Heart right ventricle (tissue), 16 donors: Measurements from ENCODE around the gene ACTL10. TPM values are rescaled to one million over a fixed set of nuclear protein-coding genes. Genes with fewer than 3 reads are reported as not detected.
A peak's percentile ranks its signal among the peaks of the same experiment; 100 is the strongest.

Experiments
- ATAC-seq, 8 donors: fragments of 200-7000 bp; cut with Tn5 transposase; one replicate each; pipeline ENCODE4 v1.9.1; 2020; ENCODE audit warnings: mild to moderate bottlenecking in 8 of 8, moderate library complexity in 8 of 8, moderate number of reproducible peaks in 1 of 8
- DNase-seq, 2 donors: peaks; one replicate each; pipeline ENCODE4 v3.0.0-alpha.2; 2020
- H3K27ac ChIP-seq, 10 donors: fragments of 200-600 bp; sonication (generic) in 2 of 10; one replicate each; pipeline versions ENCODE4 v1.5.0 to v1.8.0; 2020 to 2022; ENCODE audit warnings: mild to moderate bottlenecking in 3 of 10
- H3K27me3 ChIP-seq, 7 donors: fragments of 200-600 bp; one replicate each; pipeline ENCODE4 v1.8.0; 2021 to 2022; ENCODE audit warnings: mild to moderate bottlenecking in 2 of 7
- H3K36me3 ChIP-seq, 9 donors: fragments of 200-600 bp; sonication (generic) in 1 of 9; one replicate each; pipeline versions ENCODE4 v1.5.0 to v1.8.0; 2020 to 2022; ENCODE audit warnings: mild to moderate bottlenecking in 2 of 9
- H3K4me1 ChIP-seq, 9 donors: fragments of 200-600 bp; sonication (generic) in 1 of 9; one replicate each; pipeline versions ENCODE4 v1.5.0 to v1.8.0; 2020 to 2022; ENCODE audit warnings: mild to moderate bottlenecking in 4 of 9
- H3K4me3 ChIP-seq, 10 donors: fragments of 200-600 bp; sonication (generic) in 2 of 10; one replicate each; pipeline versions ENCODE4 v1.5.0 to v1.8.0; 2020 to 2022; ENCODE audit warnings: mild to moderate bottlenecking in 7 of 10, moderate library complexity in 2 of 10
- H3K9me3 ChIP-seq, 11 donors: fragments of 200-600 bp in 10 of 11; sonication (generic) in 2 of 11; one replicate each; pipeline versions ENCODE4 v1.5.0 to v1.8.0; 2013 to 2022; ENCODE audit warnings: mild to moderate bottlenecking in 2 of 11, control low read depth in 1 of 11, moderate library complexity in 1 of 11
- WGBS, 2 donors: extraction: QIAGEN DNeasy Blood & Tissue Kit; methylation state at CpG; one replicate each; pipeline ENCODE4 v1.1.7; 2013; ENCODE audit warnings: inconsistent platforms in 1 of 2; 5-methylcytosine and 5-hydroxymethylcytosine counted together
- intact Hi-C, 10 donors: fragments of 100-400 bp; cut with DNase I; formaldehyde crosslinking; loops; one replicate each; pipeline versions ENCODE4 v1.11.1 to v1.14.2; 2022
- polyA plus RNA-seq, 2 donors: library from polyadenylated mRNA; stranded (reverse); fragments of 200-250 nt; gene quantifications; one replicate each; pipeline ENCODE4 v1.2.3, GENCODE V29; 2013
- total RNA-seq, 10 donors: library from RNA; stranded (reverse); fragmentation: NEBNext Ultra II Directional in 3 of 10; extraction: Animal tissue kit (Norgen Biotek cat#: 25700) in 3 of 10; gene quantifications; one replicate each; pipeline versions ENCODE4 v1.2.1 to v1.2.4, GENCODE V29; 2021 to 2023
- TF ChIP-seq, protein P1 (sequence below), 9 donors: fragments of 200-600 bp; sonication (generic) in 2 of 9; IDR thresholded peaks; one replicate each; pipeline versions ENCODE4 v1.5.0 to v1.8.0; 2021 to 2022; ENCODE audit warnings: antibody characterized with exemption in 9 of 9, mild to moderate bottlenecking in 5 of 9, moderate library complexity in 1 of 9
- donor health status: Arrhythmogenic right ventricular cardiomyopathy.
- donor health status: ischemic (EF 13 %, LVEDD 7.1; RV severe dilation, severe dysfunction).
- donor health status: healthy with polysubstance abuse.
- donor health status: DM: no; HTN: yes; CAD: no.
- donor health status: DM: no; HTN: no; CAD: no.
- donor health status: ischemic (EF 25% LVEDD 6.9; RV normal size, moderate dysfunction).
- donor health status: ischemic (EF 25% LVEDD 5.7; RV mildly dilated, moderate dysfunction).
- donor health status: healthy.
- donor health status: DM: yes; HTN: yes; CAD: no.
- donor health status: Ischemic cardiomyopathy.
- donor health status: ischemic (EF 35%, LVEDD 5.7; RV mildly dilated, moderate dysfunction).
- donor health status: nonischemic (EF 11% LVEDD 7.7; RV severe dilation, severe dysfunction).
- donor health status: DM: yes; HTN: yes; CAD: no.
- donor health status: PGD.
- donor health status: ischemic (EF 29% LVEDD 5.4; RV normal size, mild dysfunction).
- donor health status: nonischemic (EF 23%, LVEDD 6.1; RV moderate dilation, normal function).

The ACTL10 gene
- total and polyA plus RNA-seq, 12 donors, result 0.11 to 1.2 (median 0.30) TPM; not detected in 4

DNA sequence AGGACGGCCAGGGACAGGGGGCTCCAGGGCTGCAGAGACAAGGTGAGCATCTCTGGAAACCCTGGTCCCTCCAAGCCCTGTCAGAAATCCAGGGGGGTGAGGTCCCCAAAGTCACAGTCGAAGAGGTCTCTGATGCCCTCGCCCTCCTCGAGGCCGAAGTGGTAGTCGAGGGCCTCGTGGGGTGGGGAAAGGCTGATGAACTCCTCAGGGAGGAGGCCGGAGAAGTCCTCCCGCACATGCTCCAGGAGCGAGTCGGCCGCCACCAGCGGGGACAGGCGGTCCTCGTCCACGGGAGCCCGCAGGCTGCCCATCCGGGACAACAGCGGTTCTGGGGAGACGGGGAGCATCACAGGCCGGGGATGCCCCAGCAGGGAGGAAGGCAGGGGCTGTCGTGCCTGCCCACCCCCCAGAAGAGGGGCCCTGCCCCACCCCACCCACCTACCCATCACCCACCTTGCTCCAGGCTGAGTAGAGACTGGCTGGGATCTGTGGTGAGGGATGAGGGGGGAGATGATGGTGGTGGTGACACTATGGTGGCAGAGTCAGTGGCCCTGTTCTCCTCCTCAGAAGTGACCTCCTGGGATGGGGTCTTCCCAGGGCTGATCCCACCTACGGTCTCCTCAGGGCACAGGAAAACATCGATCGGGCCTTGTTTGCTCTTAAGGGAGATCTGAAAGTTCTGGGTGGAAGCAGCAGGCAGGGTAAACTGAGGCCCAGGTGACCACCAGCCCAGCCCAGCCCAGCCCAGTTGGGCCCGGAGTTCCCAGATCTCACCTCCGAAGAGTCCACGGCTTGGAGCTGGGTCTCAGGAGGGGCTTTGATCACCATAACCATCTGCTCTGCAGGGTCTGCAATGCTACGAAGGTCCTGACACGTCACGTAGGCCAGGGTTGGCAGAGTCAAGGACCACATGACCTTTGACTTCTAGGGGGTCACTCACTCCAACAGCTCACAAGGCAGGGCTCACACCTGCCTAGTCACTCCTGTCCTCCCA is 10.2 kb downstream of the ACTL10 start:
- intact Hi-C loops, result loop anchor here in 1 of 10 donors (5.0 kb wide), 1 partner anchor 55 kb away; the partner anchor contains the start of gene ZNF341
- Histone ChIP-seq H3K27me3 (no peaks in the 10 kb centered on the region), H3K9me3 (no peaks in the 10 kb centered on the region), H3K36me3 (peaks cover 0 to 5% (median 0%) of the 10 kb centered on the region in 9 donors), H3K4me3 (no peak overlapping the region), H3K4me1 (peaks cover 9 to 41% (median 27%) of the 10 kb centered on the region in 9 donors), H3K27ac (no peak overlapping the region)
- 96% methylated on average over 31 of the region's 31 CpGs for WGBS, 2 donors
- DNase-seq, result no peak
- TF ChIP-seq, protein P1, sequence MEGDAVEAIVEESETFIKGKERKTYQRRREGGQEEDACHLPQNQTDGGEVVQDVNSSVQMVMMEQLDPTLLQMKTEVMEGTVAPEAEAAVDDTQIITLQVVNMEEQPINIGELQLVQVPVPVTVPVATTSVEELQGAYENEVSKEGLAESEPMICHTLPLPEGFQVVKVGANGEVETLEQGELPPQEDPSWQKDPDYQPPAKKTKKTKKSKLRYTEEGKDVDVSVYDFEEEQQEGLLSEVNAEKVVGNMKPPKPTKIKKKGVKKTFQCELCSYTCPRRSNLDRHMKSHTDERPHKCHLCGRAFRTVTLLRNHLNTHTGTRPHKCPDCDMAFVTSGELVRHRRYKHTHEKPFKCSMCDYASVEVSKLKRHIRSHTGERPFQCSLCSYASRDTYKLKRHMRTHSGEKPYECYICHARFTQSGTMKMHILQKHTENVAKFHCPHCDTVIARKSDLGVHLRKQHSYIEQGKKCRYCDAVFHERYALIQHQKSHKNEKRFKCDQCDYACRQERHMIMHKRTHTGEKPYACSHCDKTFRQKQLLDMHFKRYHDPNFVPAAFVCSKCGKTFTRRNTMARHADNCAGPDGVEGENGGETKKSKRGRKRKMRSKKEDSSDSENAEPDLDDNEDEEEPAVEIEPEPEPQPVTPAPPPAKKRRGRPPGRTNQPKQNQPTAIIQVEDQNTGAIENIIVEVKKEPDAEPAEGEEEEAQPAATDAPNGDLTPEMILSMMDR (IDR thresholded peaks at IDR 0.05), result no peak
- ATAC-seq, result no peak

DNA sequence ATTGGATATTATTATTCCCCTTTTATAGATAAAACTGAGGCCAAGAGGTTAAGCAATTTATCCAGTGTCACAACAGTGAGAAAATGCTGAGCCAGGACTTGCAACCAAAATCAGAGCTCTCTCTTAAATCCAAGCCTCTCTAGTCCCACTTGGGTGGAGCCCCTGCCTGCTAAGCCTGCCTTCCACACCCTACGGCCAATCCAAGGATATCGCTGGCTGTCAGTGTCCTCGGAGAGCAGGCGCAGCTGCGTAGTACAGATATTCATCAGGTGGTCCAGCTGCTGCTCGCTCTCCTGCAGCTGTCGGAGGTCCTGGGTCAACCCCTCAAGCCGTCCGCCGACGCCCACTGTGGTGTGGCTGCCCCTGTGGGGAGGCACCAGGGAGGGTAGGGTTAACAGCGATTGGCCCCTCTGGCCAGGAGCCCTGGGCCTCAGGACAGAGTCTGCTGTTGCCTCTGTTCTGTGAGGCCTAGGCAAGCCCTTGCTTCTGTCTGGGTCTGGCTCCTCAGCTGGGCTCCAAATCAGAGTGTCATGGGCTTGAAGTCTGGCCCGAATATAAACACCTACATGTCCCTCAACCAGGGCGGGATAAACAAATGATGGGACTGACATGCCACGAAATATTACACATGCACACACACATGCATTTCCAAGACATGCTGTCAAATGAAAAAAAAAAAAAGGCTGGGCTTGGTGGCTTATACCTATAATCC is 11.4 kb downstream of the ACTL10 start:
- peak overlapping the region in 2 of 10 donors; percentile 28 to 45 for H3K27ac ChIP-seq
- peak in 1 of 2 donors; percentile 64 for DNase-seq
- 77 to 78% methylated on average over 15 of the region's 15 CpGs for WGBS, 2 donors
- intact Hi-C loops, result loop anchor here in 1 of 10 donors (5.0 kb wide), 1 partner anchor 54 kb away; the partner anchor contains the start of gene ZNF341
- no peaks in the 10 kb centered on the region for H3K27me3 ChIP-seq
- TF ChIP-seq, protein P1 (IDR thresholded peaks at IDR 0.05), result no peak
- H3K4me3 ChIP-seq, result no peak overlapping the region
- ATAC-seq, result peak in 6 of 8 donors; percentile 15 to 39 (median 34)
- no peaks in the 10 kb centered on the region for H3K9me3 ChIP-seq
- peaks cover 4 to 29% (median 17%) of the 10 kb centered on the region in 9 donors for H3K4me1 ChIP-seq
- H3K36me3 ChIP-seq, result peaks cover 0 to 5% (median 0%) of the 10 kb centered on the region in 9 donors

DNA sequence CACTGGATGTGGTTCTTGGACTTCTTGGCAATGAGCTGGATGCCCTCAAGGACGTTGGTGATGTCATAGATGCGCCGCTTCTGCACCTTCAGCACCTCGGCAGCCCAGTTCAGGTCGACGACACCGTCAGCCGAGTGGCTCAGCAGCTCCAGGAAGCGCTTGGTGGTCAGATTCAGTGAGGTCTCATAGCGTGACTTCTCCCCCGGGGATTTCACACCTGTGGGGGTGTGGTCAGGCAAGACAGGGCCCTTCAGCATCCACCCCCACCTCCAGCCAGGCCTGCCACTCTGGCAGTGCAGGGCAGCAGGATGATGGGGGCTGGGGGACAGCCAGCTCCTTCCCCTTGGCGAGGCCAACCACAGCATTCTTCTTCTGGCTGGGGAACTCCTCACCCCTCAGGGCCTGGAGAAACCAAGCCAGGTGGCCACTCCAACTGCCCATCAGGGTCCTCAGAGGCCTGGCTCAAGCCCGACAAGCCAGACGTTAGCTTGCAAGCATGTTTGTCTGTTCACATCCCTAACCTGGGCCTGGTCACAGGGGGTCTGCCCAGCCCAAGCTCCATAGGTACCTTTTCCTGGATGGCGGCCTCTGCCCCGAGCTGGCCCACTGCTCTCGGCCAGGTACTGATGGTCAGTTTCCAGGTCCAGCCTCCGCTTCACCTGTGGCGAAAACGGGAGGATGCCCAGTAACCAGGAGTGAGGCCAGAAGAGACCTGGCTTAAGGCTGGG is 13.2 kb downstream of the ACTL10 start:
- 87 to 90% methylated on average over 20 of the region's 20 CpGs for WGBS, 2 donors
- Histone ChIP-seq H3K36me3 (peaks cover 0 to 5% (median 0%) of the 10 kb centered on the region in 9 donors), H3K4me3 (no peak overlapping the region), H3K27ac (no peak overlapping the region), H3K27me3 (no peaks in the 10 kb centered on the region), H3K9me3 (no peaks in the 10 kb centered on the region), H3K4me1 (peaks cover 0 to 24% (median 14%) of the 10 kb centered on the region in 9 donors)
- intact Hi-C loops, result loop anchor here in 1 of 10 donors (5.0 kb wide), 1 partner anchor 52 kb away; the partner anchor contains the start of gene ZNF341
- DNase-seq (no peak), ATAC-seq (no peak)
- TF ChIP-seq, protein P1 (IDR thresholded peaks at IDR 0.05), result no peak
